H1 (cell line): ENCODE results near the gene CDC26. TPM values are rescaled to one million over a fixed set of nuclear protein-coding genes. Genes with fewer than 3 reads are reported as not detected.

ENCODE experiments used
- CTCF ChIA-PET: fragments of 300-600 bp; sonication (Branson Sonifier 250); formaldehyde crosslinking; loops from one replicate; lab custom pipeline; 2021; ENCODE audit not compliant: partially characterized antibody; lab: Charles Lee
- POLR2A ChIA-PET: fragments of 300-600 bp; sonication (Branson Sonifier 250); formaldehyde crosslinking; loops from one replicate; lab custom pipeline; 2021; ENCODE audit warnings: inconsistent platforms; ENCODE audit not compliant: partially characterized antibody; lab: Charles Lee
- DNase-seq, 2 experiments: peaks; one replicate each; pipeline versions ENCODE4 v3.0.0 to v3.0.0-alpha.2; 2010 to 2022; ENCODE audit warnings: low spot score in 2 of 2, low read depth in 1 of 2, mixed read lengths in 1 of 2
- FAIRE-seq: peaks from 2 replicates; lab custom pipeline; 2011; peaks lifted over from hg19 to GRCh38; lab: Jason Lieb, UNC
- H2AFZ ChIP-seq: 2 replicates; pipeline ENCODE4 v1.8.1; 2012; ENCODE audit warnings: low read length, inconsistent platforms
- H2AK5ac ChIP-seq: 2 replicates; pipeline ENCODE4 v1.6.1; 2013; ENCODE audit warnings: low read depth, low read length
- H2BK120ac ChIP-seq: replicated peaks from 2 replicates; pipeline ENCODE3; 2013; ENCODE audit warnings: low read depth, low read length, inconsistent platforms
- H2BK12ac ChIP-seq: 2 replicates; pipeline ENCODE4 v1.6.1; 2013; ENCODE audit warnings: low read depth, low read length
- H2BK15ac ChIP-seq: 2 replicates; pipeline ENCODE4 v1.6.1; 2013; ENCODE audit warnings: low read length
- H2BK20ac ChIP-seq: 2 replicates; pipeline ENCODE4 v1.6.1; 2013; ENCODE audit warnings: low read length
- H2BK5ac ChIP-seq: 2 replicates; pipeline ENCODE4 v1.6.1; 2013; ENCODE audit warnings: low read depth, low read length
- H3K14ac ChIP-seq: 2 replicates; pipeline ENCODE4 v1.6.1; 2013; ENCODE audit warnings: inconsistent platforms; ENCODE audit not compliant: insufficient read length
- H3K18ac ChIP-seq: 2 replicates; pipeline ENCODE4 v1.6.1; 2013; ENCODE audit warnings: low read length; ENCODE audit errors: extremely low read depth
- H3K23ac ChIP-seq: 2 replicates; pipeline ENCODE4 v1.6.1; 2013; ENCODE audit warnings: inconsistent platforms; ENCODE audit not compliant: insufficient read length
- H3K23me2 ChIP-seq: 2 replicates; pipeline ENCODE4 v1.6.1; 2013; ENCODE audit warnings: low read depth, low read length
- H3K27ac ChIP-seq: 2 replicates; pipeline ENCODE4 v1.6.1; 2011; ENCODE audit warnings: low read depth, low read length, inconsistent platforms
- H3K27me3 ChIP-seq, 4 experiments: replicated peaks in 1 of 4; 1 replicate in 1 of 4; 2 replicates in 3 of 4; pipeline versions ENCODE4 v1.6.1 to v1.8.1; 2011 to 2013; ENCODE audit warnings: low read length in 3 of 4, mild to moderate bottlenecking in 3 of 4, inconsistent platforms in 2 of 4, mixed read lengths in 2 of 4, moderate library complexity in 1 of 4; ENCODE audit not compliant: control insufficient read depth in 3 of 4, insufficient read depth in 3 of 4; ENCODE audit errors: extremely low read depth in 1 of 4
- H3K36me3 ChIP-seq, 4 experiments: 2 replicates each; pipeline versions ENCODE4 v1.6.1 to v1.8.1; 2011 to 2013; ENCODE audit warnings: mild to moderate bottlenecking in 4 of 4, low read length in 3 of 4, moderate library complexity in 2 of 4, control low read depth in 1 of 4, inconsistent platforms in 1 of 4; ENCODE audit not compliant: insufficient read depth in 4 of 4, control insufficient read depth in 2 of 4
- H3K4ac ChIP-seq: replicated peaks from 2 replicates; pipeline ENCODE3; 2013; ENCODE audit warnings: low read length, low read depth, mixed read lengths, inconsistent platforms; ENCODE audit not compliant: insufficient read length
- H3K4me1 ChIP-seq, 4 experiments: replicated peaks in 1 of 4; 1 replicate in 1 of 4; 2 replicates in 3 of 4; pipeline versions ENCODE4 v1.6.1 to v1.8.1; 2011 to 2013; ENCODE audit warnings: low read length in 3 of 4, inconsistent platforms in 2 of 4, mixed read lengths in 1 of 4; ENCODE audit not compliant: insufficient read depth in 4 of 4, control insufficient read depth in 3 of 4
- H3K4me2 ChIP-seq, 2 experiments: 2 replicates each; pipeline versions ENCODE4 v1.6.1 to v1.8.1; 2011 to 2013; ENCODE audit warnings: low read depth in 2 of 2, low read length in 2 of 2, control low read depth in 1 of 2, inconsistent platforms in 1 of 2, mild to moderate bottlenecking in 1 of 2; ENCODE audit not compliant: insufficient read depth in 1 of 2
- H3K4me3 ChIP-seq, 4 experiments: fragments of 200-600, 300-600 bp in 1 of 4; sonication (generic), shearing (Covaris generic), sonication (Bioruptor Twin) in 1 of 4; 2 replicates each; pipeline versions ENCODE4 v1.5.1 to v1.8.1; 2011 to 2016; ENCODE audit warnings: low read length in 4 of 4, low read depth in 3 of 4, control low read depth in 2 of 4, inconsistent platforms in 2 of 4, mild to moderate bottlenecking in 2 of 4, mixed read lengths in 1 of 4, moderate library complexity in 1 of 4; ENCODE audit not compliant: insufficient read depth in 2 of 4; ENCODE audit errors: extremely low read depth in 1 of 4
- H3K56ac ChIP-seq: replicated peaks from 2 replicates; pipeline ENCODE3; 2013; ENCODE audit warnings: low read depth, mild to moderate bottlenecking, mixed read lengths, low read length, inconsistent platforms; ENCODE audit not compliant: insufficient read length
- H3K79me1 ChIP-seq: 2 replicates; pipeline ENCODE4 v1.6.1; 2013; ENCODE audit warnings: low read depth, low read length, control low read depth
- H3K79me2 ChIP-seq, 2 experiments: 2 replicates each; pipeline versions ENCODE4 v1.6.1 to v1.8.1; 2012 to 2013; ENCODE audit warnings: low read length in 2 of 2, mild to moderate bottlenecking in 2 of 2, inconsistent platforms in 1 of 2; ENCODE audit not compliant: insufficient read depth in 2 of 2, control insufficient read depth in 1 of 2
- H3K9ac ChIP-seq, 4 experiments: replicated peaks in 1 of 4; 1 replicate in 1 of 4; 2 replicates in 3 of 4; pipeline versions ENCODE4 v1.6.1 to v1.8.1; 2011 to 2013; ENCODE audit warnings: low read depth in 3 of 4, low read length in 3 of 4, control low read depth in 2 of 4, mild to moderate bottlenecking in 2 of 4, moderate library complexity in 2 of 4, inconsistent platforms in 1 of 4; ENCODE audit errors: extremely low read depth in 1 of 4
- H3K9me3 ChIP-seq, 2 experiments: 2 replicates each; pipeline versions ENCODE4 v1.6.1 to v1.8.1; 2012 to 2013; ENCODE audit warnings: mild to moderate bottlenecking in 2 of 2, moderate library complexity in 2 of 2, control low read depth in 1 of 2, inconsistent platforms in 1 of 2, low read depth in 1 of 2, low read length in 1 of 2, mixed read lengths in 1 of 2; ENCODE audit not compliant: insufficient read depth in 2 of 2
- H4K20me1 ChIP-seq, 2 experiments: replicated peaks in 1 of 2; 2 replicates each; pipeline versions ENCODE3 to v1.8.1; 2011 to 2013; ENCODE audit warnings: inconsistent platforms in 2 of 2, low read length in 2 of 2, mild to moderate bottlenecking in 1 of 2; ENCODE audit not compliant: insufficient read depth in 2 of 2, control insufficient read depth in 1 of 2
- H4K5ac ChIP-seq: 2 replicates; pipeline ENCODE4 v1.6.1; 2013; ENCODE audit warnings: low read length, low read depth, mixed read lengths, inconsistent platforms; ENCODE audit not compliant: insufficient read length
- H4K8ac ChIP-seq: 2 replicates; pipeline ENCODE4 v1.8.0; 2013; ENCODE audit warnings: mild to moderate bottlenecking, moderate library complexity, low read length, inconsistent platforms; ENCODE audit not compliant: insufficient read depth; ENCODE audit errors: extremely low read depth
- H4K91ac ChIP-seq: replicated peaks from 2 replicates; pipeline ENCODE3; 2013; ENCODE audit warnings: low read length, mixed read lengths, inconsistent platforms; ENCODE audit not compliant: insufficient read length
- CHD2 ChIP-seq: IDR thresholded peaks from 2 replicates; pipeline ENCODE4 v1.6.1; 2012; ENCODE audit warnings: low read length, improper control_type of control experiment
- CTBP2 ChIP-seq: IDR thresholded peaks from 2 replicates; pipeline ENCODE4 v1.7.0; 2011; ENCODE audit warnings: borderline replicate concordance, mild to moderate bottlenecking, moderate library complexity, mixed read lengths, low read length; ENCODE audit not compliant: insufficient read depth, insufficient read length
- JUND ChIP-seq: IDR thresholded peaks from 2 replicates; pipeline ENCODE4 v1.6.1; 2011; ENCODE audit warnings: mild to moderate bottlenecking, improper control_type of control experiment, low read length
- NANOG ChIP-seq: IDR thresholded peaks from 2 replicates; pipeline ENCODE4 v1.6.1; 2011; ENCODE audit warnings: low read length, low read depth, mild to moderate bottlenecking, inconsistent platforms; ENCODE audit not compliant: insufficient read depth, poor library complexity, severe bottlenecking
- RFX5 ChIP-seq: IDR thresholded peaks from 2 replicates; pipeline ENCODE4 v1.6.1; 2011; ENCODE audit warnings: low read depth, low read length, improper control_type of control experiment, borderline replicate concordance
- SRF ChIP-seq: IDR thresholded peaks from 2 replicates; pipeline ENCODE4 v1.6.1; 2011; ENCODE audit warnings: mild to moderate bottlenecking, low read depth, low read length, moderate library complexity
- TAF1 ChIP-seq: IDR thresholded peaks from 2 replicates; pipeline ENCODE4 v1.6.1; 2011; ENCODE audit warnings: mild to moderate bottlenecking, low read depth, low read length
- WGBS, 2 experiments: shearing (Covaris generic) in 1 of 2; methylation state at CpG; one replicate each; pipeline versions ENCODE4 v1.1.6 to v1.1.7; 2013 to 2015; ENCODE audit warnings: low lambda C conversion rate in 2 of 2, mixed read lengths in 2 of 2, inconsistent platforms in 1 of 2, low coverage in 1 of 2, missing lambda C conversion rate in 1 of 2; ENCODE audit not compliant: insufficient replicate concordance in 2 of 2, insufficient coverage in 1 of 2, insufficient read length in 1 of 2; ENCODE audit errors: extremely low coverage in 1 of 2, missing lambda C conversion rate in 1 of 2; 5-methylcytosine and 5-hydroxymethylcytosine counted together
- polyA plus RNA-seq, 7 experiments: library from polyadenylated mRNA; depleted of rRNA in 3 of 7; stranded (reverse) in 5 of 7; unstranded in 2 of 7; fragments of >200 nt in 5 of 7; fragments of 200-250 nt in 2 of 7; gene quantifications; 1 replicate in 5 of 7; 2 replicates in 1 of 7; 4 replicates in 1 of 7; pipeline versions ENCODE4 v1.2.1 to v1.2.3, GENCODE V29; 2011 to 2013; ENCODE audit warnings: missing spikeins in 2 of 7, mixed read lengths in 2 of 7
- total RNA-seq: library from RNA; stranded (reverse); fragmentation: NEBNext Ultra II Directional; extraction: Animal tissue kit (Norgen Biotek cat#: 25700); gene quantifications from 2 replicates; pipeline ENCODE4 v1.2.1, GENCODE V29; 2021

CDC26 gene
- total and polyA plus RNA-seq, 2 of the 8 experiments (the other 6 are each of a cell fraction or from before 2014, with no cell fraction given), result 31.5 to 41.9 TPM

- no peak overlapping the region for H3K14ac ChIP-seq
- H2AFZ ChIP-seq, result no peak overlapping the region
- H3K23me2 ChIP-seq, result peaks cover 10% of the 10 kb centered on the region
- H3K18ac ChIP-seq, result no peak overlapping the region
- ChIA-PET POLR2A (no interaction called here), CTCF (no interaction called here)
- 87% methylated on average over 2 of the region's 2 CpGs; no CpG with 5 or more reads in 1 of the 2 experiments for WGBS, 2 experiments
- no peak overlapping the region for H2BK5ac ChIP-seq
- peaks cover 6 to 42% of the 10 kb centered on the region in 2 experiments for H3K79me2 ChIP-seq
- FAIRE-seq (no peak), DNase-seq (no peak)
- H2BK120ac ChIP-seq, result no peak overlapping the region
- no peaks in the 10 kb centered on the region for H3K9me3 ChIP-seq
- H4K20me1 ChIP-seq, result peaks cover 2 to 4% of the 10 kb centered on the region in 2 experiments
- H3K4me3 ChIP-seq, result no peak overlapping the region
- no peak overlapping the region for H2AK5ac ChIP-seq
- TF ChIP-seq TAF1, result no peak
- no peak for TF ChIP-seq SRF
- no peak for TF ChIP-seq NANOG
- TF ChIP-seq RFX5, result no peak
- TF ChIP-seq CTBP2, result no peak
- TF ChIP-seq CHD2, result no peak
- no peak for TF ChIP-seq JUND
- 0 out of 2 replicates have a peak, but pooled peaks cover 3% of the 10 kb centered on the region for H3K79me1 ChIP-seq
- H3K4me2 ChIP-seq, result no peak overlapping the region
- no peak overlapping the region for H2BK12ac ChIP-seq
- no peak overlapping the region for H3K9ac ChIP-seq
- H3K4me1 ChIP-seq, result peaks cover 0 to 10% (median 1%) of the 10 kb centered on the region in 4 experiments; a peak in 4 of 7 replicates
- H4K91ac ChIP-seq, result no peak overlapping the region
- H3K56ac ChIP-seq, result no peak overlapping the region
- no peak overlapping the region for H4K8ac ChIP-seq
- peaks cover 0 to 3% (median 0%) of the 10 kb centered on the region in 4 experiments; a peak in 1 of 8 replicates for H3K36me3 ChIP-seq
- H3K27ac ChIP-seq, result no peak overlapping the region
- no peaks in the 10 kb centered on the region for H3K27me3 ChIP-seq
- no peak overlapping the region for H2BK20ac ChIP-seq
- no peak overlapping the region for H3K4ac ChIP-seq
- H3K23ac ChIP-seq, result no peak overlapping the region
- no peak overlapping the region for H2BK15ac ChIP-seq
- H4K5ac ChIP-seq, result no peak overlapping the region
Measured at GRCh38 chr9:113223963-113224362, 51.4 kb downstream of the CDC26 start.
